NCI-H524 treated with DMSO at 0.1 percent for 48 hours (cell line): ENCODE data around the gene GLIS1.
"Not testable (repeated sequence)": the region's sequence is repeated elsewhere in the genome, so short reads cannot be mapped to it uniquely, and the experiment has no call there.

Source experiments
- DNase-seq: peaks from one replicate; lab custom pipeline; 2025; lab: John Stamatoyannopoulos, UW

Gene GLIS1

GRCh38 chr1:53654216-53655210 lies 84.5 kb downstream of the GLIS1 start:
- DNase-seq, result no peak

GRCh38 chr1:53653631-53654030 lies 85.3 kb downstream of the GLIS1 start:
- DNase-seq, result no peak

GRCh38 chr1:53653200-53653575 lies 85.8 kb downstream of the GLIS1 start:
- no peak for DNase-seq

GRCh38 chr1:53652441-53653199 lies 86.3 kb downstream of the GLIS1 start:
- no peak for DNase-seq

GRCh38 chr1:53651356-53651755 lies 87.6 kb downstream of the GLIS1 start:
- no peak for DNase-seq

DNA sequence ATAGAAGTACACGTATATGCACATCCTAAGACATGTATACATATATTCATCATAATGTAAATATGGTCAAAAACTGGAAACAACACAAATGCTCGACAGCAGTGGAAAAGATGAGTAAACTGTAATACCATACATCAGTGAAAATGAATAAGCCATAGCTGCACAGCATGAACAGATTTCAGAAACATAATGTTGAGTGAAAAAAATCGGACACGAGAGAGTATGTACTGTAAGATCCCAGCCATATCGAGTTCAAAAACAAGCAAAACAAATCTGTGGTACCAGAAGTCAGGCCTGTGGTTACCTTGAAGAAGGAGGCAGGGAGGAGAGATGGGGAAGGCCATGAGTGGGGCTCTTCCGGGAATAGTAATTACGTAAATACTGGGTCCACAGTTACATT lies 90.4 kb downstream of the GLIS1 start:
- no peak for DNase-seq

DNA sequence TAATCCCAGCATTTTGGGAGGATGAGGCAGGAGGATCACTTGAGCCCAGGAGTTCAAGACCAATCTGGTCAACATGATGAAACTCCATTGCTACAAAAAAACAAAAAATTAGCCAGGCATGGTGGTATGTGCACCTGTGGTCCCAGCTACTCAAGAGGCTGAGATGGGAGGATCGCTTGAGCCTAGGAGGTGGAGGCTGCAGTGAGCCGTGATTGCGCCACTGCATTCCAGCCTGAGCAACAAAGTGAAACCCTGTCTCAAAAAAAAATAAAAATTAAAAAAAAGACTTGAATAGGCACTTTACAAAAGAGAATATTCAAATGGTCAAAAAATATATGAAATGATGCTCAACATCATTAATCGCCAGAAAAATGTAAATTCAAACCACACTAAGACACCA lies 91.0 kb downstream of the GLIS1 start:
- DNase-seq, result not testable (repeated sequence)

DNA sequence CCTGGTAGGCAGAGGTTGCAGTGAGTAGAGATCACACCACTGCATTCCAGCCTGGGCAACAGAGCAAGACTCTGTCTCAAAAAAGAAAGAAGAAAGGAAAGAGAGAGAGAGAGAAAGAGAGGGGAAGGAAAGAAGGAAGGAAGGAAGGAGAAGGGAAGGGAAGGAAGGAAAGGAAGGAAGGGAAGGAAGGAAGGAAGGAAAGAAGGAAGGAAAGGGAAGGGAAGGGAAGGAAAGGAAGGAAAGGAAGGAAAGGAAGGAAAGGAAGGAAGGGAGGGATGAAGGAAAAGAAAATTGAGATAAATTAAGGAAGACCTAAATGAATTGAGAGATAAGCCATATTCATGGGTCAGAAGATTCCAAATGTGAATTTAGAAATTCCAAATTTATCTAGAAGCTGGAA lies 92.2 kb downstream of the GLIS1 start:
- no peak for DNase-seq

- no peak for DNase-seq
These were observed 93.3 kb downstream of the GLIS1 start for GRCh38 chr1:53645690-53646078.

GRCh38 chr1:53644909-53645689 lies 93.9 kb downstream of the GLIS1 start:
- no peak for DNase-seq

- DNase-seq, result no peak
These were observed 94.5 kb downstream of the GLIS1 start for GRCh38 chr1:53644496-53644895.

- DNase-seq, result no peak
These were observed 95.0 kb downstream of the GLIS1 start for GRCh38 chr1:53643881-53644390.

GRCh38 chr1:53643041-53643880 lies 95.7 kb downstream of the GLIS1 start:
- DNase-seq, result no peak

DNA sequence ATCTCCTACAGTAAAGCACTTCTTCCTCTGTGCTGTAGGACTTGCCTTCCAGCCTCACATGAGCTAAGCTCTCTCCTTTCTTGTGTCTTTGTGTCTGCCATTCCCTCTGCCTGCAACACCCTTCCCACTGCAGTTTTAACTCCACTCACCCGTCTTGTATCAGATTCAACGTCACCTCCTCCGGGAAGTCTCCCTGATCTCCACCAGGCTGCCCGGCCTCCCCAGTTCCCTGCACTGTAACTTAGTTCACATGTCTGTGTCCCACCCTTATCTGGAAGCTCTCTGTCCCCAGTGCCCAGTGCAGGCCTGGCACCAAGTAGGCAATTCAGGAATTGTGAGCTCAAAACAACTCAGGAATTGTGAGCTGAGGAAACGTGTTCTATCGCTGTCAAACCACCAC lies 96.4 kb downstream of the GLIS1 start:
- no peak for DNase-seq

GRCh38 chr1:53642215-53642555 lies 96.8 kb downstream of the GLIS1 start:
- DNase-seq, result no peak

GRCh38 chr1:53641481-53642214 lies 97.3 kb downstream of the GLIS1 start:
- DNase-seq, result peak; percentile 71

GRCh38 chr1:53640701-53641075 lies 98.3 kb downstream of the GLIS1 start:
- DNase-seq, result no peak

GRCh38 chr1:53639996-53640700 lies 98.8 kb downstream of the GLIS1 start:
- DNase-seq, result no peak

- DNase-seq, result peak; percentile 41
These were observed 99.7 kb downstream of the GLIS1 start for GRCh38 chr1:53639251-53639763.
